GF-D8 (cell line): Measurements from ENCODE around the gene POTEI.
"Not testable (repeated sequence)": the region's sequence is repeated elsewhere in the genome, so short reads cannot be mapped to it uniquely, and the experiment has no call there.

Experiments used
- DNase-seq: peaks from one replicate; lab custom pipeline; 2025; lab: John Stamatoyannopoulos, UW

POTEI gene

GRCh38 chr2:130509228-130509627 lies at the start of gene POTEI:
TSS of gene POTEI (minus strand) at chr2:130509328. CDS start at chr2:130509235, 93 bp downstream.
- not testable (repeated sequence) for DNase-seq

GRCh38 chr2:130556441-130556840 lies 47.3 kb upstream of the POTEI start:
- DNase-seq = not testable (repeated sequence)

- DNase-seq = not testable (repeated sequence)
Measured at GRCh38 chr2:130554178-130554577, 45.0 kb upstream of the POTEI start.

- DNase-seq = not testable (repeated sequence)
Measured at GRCh38 chr2:130549475-130549874, 40.3 kb upstream of the POTEI start.

- DNase-seq = not testable (repeated sequence)
Measured at GRCh38 chr2:130548418-130548817, 39.3 kb upstream of the POTEI start.

- DNase-seq = not testable (repeated sequence)
Measured at GRCh38 chr2:130544978-130545377, 35.9 kb upstream of the POTEI start.

- DNase-seq = not testable (repeated sequence)
Measured at GRCh38 chr2:130543785-130544528, 34.8 kb upstream of the POTEI start.

- DNase-seq = not testable (repeated sequence)
Measured at GRCh38 chr2:130542789-130543188, 33.7 kb upstream of the POTEI start.

- not testable (repeated sequence) for DNase-seq
Measured at GRCh38 chr2:130538271-130538670, 29.1 kb upstream of the POTEI start.

GRCh38 chr2:130536654-130537053 lies 27.5 kb upstream of the POTEI start:
- DNase-seq = not testable (repeated sequence)

- DNase-seq = not testable (repeated sequence)
Measured at GRCh38 chr2:130531672-130532071, 22.5 kb upstream of the POTEI start.

- DNase-seq = not testable (repeated sequence)
Measured at GRCh38 chr2:130531225-130531624, 22.1 kb upstream of the POTEI start.

- not testable (repeated sequence) for DNase-seq
Measured at GRCh38 chr2:130530212-130530611, 21.1 kb upstream of the POTEI start.

GRCh38 chr2:130529545-130529944 lies 20.4 kb upstream of the POTEI start:
- DNase-seq = not testable (repeated sequence)

GRCh38 chr2:130527365-130527967 lies 18.3 kb upstream of the POTEI start:
- DNase-seq = not testable (repeated sequence)

GRCh38 chr2:130522390-130522789 lies 13.3 kb upstream of the POTEI start:
- not testable (repeated sequence) for DNase-seq

- not testable (repeated sequence) for DNase-seq
Measured at GRCh38 chr2:130520992-130521391, 11.9 kb upstream of the POTEI start, which contains the start of gene CFC1B. TSS of gene CFC1B (plus strand) at chr2:130521222. CDS start at chr2:130521485, 263 bp downstream.

- not testable (repeated sequence) for DNase-seq
Measured at GRCh38 chr2:130518516-130519106, 9.5 kb upstream of the POTEI start.

GRCh38 chr2:130511747-130512451 lies 2.8 kb upstream of the POTEI start:
- DNase-seq = not testable (repeated sequence)

- not testable (repeated sequence) for DNase-seq
Measured at GRCh38 chr2:130510807-130511746, 1.9 kb upstream of the POTEI start.

GRCh38 chr2:130491073-130491472 lies 18.1 kb downstream of the POTEI start:
- DNase-seq = not testable (repeated sequence)
